WTC11 (cell line): ENCODE measurements around the gene PRSS1.

Experiments used
- ARID4B ChIP-seq: sonication (generic); formaldehyde crosslinking; IDR thresholded peaks from 2 replicates; pipeline ENCODE4 v1.8.0; 2023; ENCODE audit warnings: missing genetic modification reagents, mild to moderate bottlenecking, borderline replicate concordance
- ATF1 ChIP-seq: sonication (generic); formaldehyde crosslinking; IDR thresholded peaks from 2 replicates; pipeline ENCODE4 v1.8.1; 2023; ENCODE audit warnings: mild to moderate bottlenecking, moderate library complexity, missing genetic modification reagents
- CREM ChIP-seq: sonication (generic); formaldehyde crosslinking; IDR thresholded peaks from 2 replicates; pipeline ENCODE4 v1.8.1; 2022; ENCODE audit warnings: mild to moderate bottlenecking, missing genetic modification reagents, moderate library complexity
- CTCF ChIP-seq: fragments of 200-600 bp; IDR thresholded peaks from 2 replicates; pipeline ENCODE4 v1.8.0; 2022; ENCODE audit warnings: antibody characterized with exemption
- E2F5 ChIP-seq: sonication (generic); formaldehyde crosslinking; IDR thresholded peaks from 2 replicates; pipeline ENCODE4 v1.8.1; 2022; ENCODE audit warnings: mild to moderate bottlenecking, moderate library complexity, missing genetic modification reagents
- MAX ChIP-seq: sonication (generic); formaldehyde crosslinking; IDR thresholded peaks from 2 replicates; pipeline ENCODE4 v1.8.0; 2022; ENCODE audit warnings: mild to moderate bottlenecking, missing genetic modification reagents
- TCF7 ChIP-seq: sonication (generic); formaldehyde crosslinking; IDR thresholded peaks from 2 replicates; pipeline ENCODE4 v1.8.0; 2022; ENCODE audit warnings: mild to moderate bottlenecking, low read depth, missing genetic modification reagents, moderate library complexity
- TP53 ChIP-seq: sonication (generic); formaldehyde crosslinking; IDR thresholded peaks from 2 replicates; pipeline ENCODE4 v1.8.1; 2023; ENCODE audit warnings: mild to moderate bottlenecking, missing genetic modification reagents
- ZNF512 ChIP-seq: sonication (generic); formaldehyde crosslinking; IDR thresholded peaks from 2 replicates; pipeline ENCODE4 v1.8.1; 2022; ENCODE audit warnings: missing genetic modification reagents, borderline replicate concordance
- ZNF532 ChIP-seq: fragments of 250-450 bp; sonication (Bioruptor Pico); IDR thresholded peaks from 2 replicates; pipeline ENCODE4 v1.9.0; 2021; ENCODE audit warnings: mild to moderate bottlenecking, borderline replicate concordance

- TF ChIP-seq ARID4B (no peak), CTCF (no peak), TCF7 (no peak), MAX (no peak), CREM (CRISPR knock-in tag) (no peak), TP53 (no peak), ZNF512 (CRISPR knock-in tag) (no peak), ZNF532 (CRISPR knock-in tag) (no peak), E2F5 (CRISPR knock-in tag) (no peak), ATF1 (no peak)
Observed at GRCh38 chr7:142800699-142801260, 51.5 kb downstream of the PRSS1 start.
